ENCODE results near the gene DMPK.
"Not testable (repeated sequence)": the region's sequence is repeated elsewhere in the genome, so short reads cannot be mapped to it uniquely, and the experiment has no call there.

DMPK gene

GRCh38 chr19:45754323-45754722, 28.0 kb downstream of the DMPK start:
- Histone ChIP-seq H3K4me3 (replicated peaks; ENCODE audit: insufficient read depth, low read length) (no peak overlapping the region), H3K27ac (replicated peaks) (no peak overlapping the region), H3K27me3 (ENCODE audit: insufficient read depth, poor library complexity, severe bottlenecking) (no peaks in the 10 kb centered on the region)
- no peak for DNase-seq (ENCODE audit: low read depth in 1 of 2, low spot score in 1 of 2)
- TF ChIP-seq SPI1 (IDR thresholded peaks at IDR 0.05; ENCODE audit: borderline replicate concordance, low read depth) (no peak), POLR2AphosphoS5 (IDR thresholded peaks at IDR 0.05; ENCODE audit: low read depth) (no peak), REST (IDR thresholded peaks at IDR 0.05; ENCODE audit: insufficient replicate concordance, low read depth) (no peak), GABPA (IDR thresholded peaks at IDR 0.05; ENCODE audit: low read depth) (no peak), CTCF (IDR thresholded peaks at IDR 0.05; ENCODE audit: insufficient read depth, low read length) (no peak)

- H3K4me3 ChIP-seq (replicated peaks; ENCODE audit: insufficient read depth, low read length): no peak overlapping the region
- no peak for DNase-seq (ENCODE audit: low read depth in 1 of 2, low spot score in 1 of 2)
- peaks cover 1% of the 10 kb centered on the region for H3K27me3 ChIP-seq (ENCODE audit: insufficient read depth, poor library complexity, severe bottlenecking)
- no peak overlapping the region for H3K27ac ChIP-seq (replicated peaks)
- TF ChIP-seq CTCF (IDR thresholded peaks at IDR 0.05; ENCODE audit: insufficient read depth, low read length) (no peak), GABPA (IDR thresholded peaks at IDR 0.05; ENCODE audit: low read depth) (no peak)
Measured at GRCh38 chr19:45753548-45753947, 28.7 kb downstream of the DMPK start.

- Histone ChIP-seq H3K27me3 (ENCODE audit: insufficient read depth, poor library complexity, severe bottlenecking) (peaks cover 3% of the 10 kb centered on the region), H3K27ac (replicated peaks) (no peak overlapping the region), H3K4me3 (replicated peaks; ENCODE audit: insufficient read depth, low read length) (no peak overlapping the region)
- no peak for TF ChIP-seq POLR2AphosphoS5 (IDR thresholded peaks at IDR 0.05; ENCODE audit: low read depth)
- TF ChIP-seq REST (IDR thresholded peaks at IDR 0.05; ENCODE audit: insufficient replicate concordance, low read depth): no peak
- TF ChIP-seq SPI1 (IDR thresholded peaks at IDR 0.05; ENCODE audit: borderline replicate concordance, low read depth): no peak
- no peak for TF ChIP-seq GABPA (IDR thresholded peaks at IDR 0.05; ENCODE audit: low read depth)
- TF ChIP-seq CTCF (IDR thresholded peaks at IDR 0.05; ENCODE audit: insufficient read depth, low read length): no peak
- no peak for DNase-seq (ENCODE audit: low read depth in 1 of 2, low spot score in 1 of 2)
Measured at GRCh38 chr19:45752639-45753038, 29.7 kb downstream of the DMPK start.

GRCh38 chr19:45751483-45751882, 30.8 kb downstream of the DMPK start:
- H3K27me3 ChIP-seq (ENCODE audit: insufficient read depth, poor library complexity, severe bottlenecking); DNase-seq (ENCODE audit: low read depth in 1 of 2, low spot score in 1 of 2); H3K27ac ChIP-seq (replicated peaks); H3K4me3 ChIP-seq (replicated peaks; ENCODE audit: insufficient read depth, low read length): not testable (repeated sequence)
